Testis (tissue), 2 donors: Measurements from ENCODE around the gene AMY2B.
"Not testable (repeated sequence)": the region's sequence is repeated elsewhere in the genome, so short reads cannot be mapped to it uniquely, and the experiment has no call there.

Experiments used
- CTCF ChIP-seq, 3 experiments: fragments of 450-650 bp in 2 of 3; fragments of 200-600 bp in 1 of 3; sonication (generic) in 1 of 3; IDR thresholded peaks; one replicate each; pipeline ENCODE4 v1.5.1; 2016 to 2019; ENCODE audit warnings: antibody characterized with exemption in 3 of 3, mild to moderate bottlenecking in 2 of 3, moderate library complexity in 1 of 3
- POLR2A ChIP-seq: fragments of 450-650 bp; IDR thresholded peaks from one replicate; pipeline ENCODE4 v1.6.1; 2017; ENCODE audit warnings: antibody characterized with exemption, mild to moderate bottlenecking, moderate library complexity

GRCh38 chr1:103616994-103617477 is 45.6 kb downstream of the AMY2B start, which contains the start of gene AMY2A:
- not testable (repeated sequence) for TF ChIP-seq CTCF (IDR thresholded peaks at IDR 0.05); POLR2A
